Nephron progenitor cell (in vitro differentiated cells): ENCODE measurements around the gene OSBPL2.

Experiments
- DNase-seq: peaks from one replicate; pipeline ENCODE4 v3.0.0; 2021
- H3K27ac Mint-ChIP-seq: 2 replicates; pipeline ENCODE4 v1.8.0; 2021; ENCODE audit warnings: mild to moderate bottlenecking, moderate library complexity, mixed read lengths
- H3K27me3 Mint-ChIP-seq: 2 replicates; pipeline ENCODE4 v1.8.0; 2021; ENCODE audit warnings: mild to moderate bottlenecking, low read depth, mixed read lengths; ENCODE audit not compliant: poor library complexity
- H3K36me3 Mint-ChIP-seq: 2 replicates; pipeline ENCODE4 v1.8.0; 2021; ENCODE audit warnings: low read depth, mixed read lengths
- H3K4me1 Mint-ChIP-seq: 2 replicates; pipeline ENCODE4 v1.8.0; 2021; ENCODE audit warnings: mixed read lengths
- H3K4me3 Mint-ChIP-seq: 2 replicates; pipeline ENCODE4 v1.8.0; 2021; ENCODE audit warnings: mild to moderate bottlenecking, moderate library complexity, mixed read lengths
- H3K9me3 Mint-ChIP-seq: 2 replicates; pipeline ENCODE4 v1.8.0; 2021; ENCODE audit warnings: mild to moderate bottlenecking, moderate library complexity, mixed read lengths
- TF ChIP-seq, protein P1 (sequence below): fragments of 200-600 bp; sonication (generic); IDR thresholded peaks from 2 replicates; pipeline ENCODE4 v1.5.0; 2021; ENCODE audit warnings: antibody characterized with exemption

OSBPL2 gene

GRCh38 chr20:62313460-62314338 lies 75.4 kb downstream of the OSBPL2 start:
- H3K27me3 Mint-ChIP-seq = no peaks in the 10 kb centered on the region
- H3K4me3 Mint-ChIP-seq = no peak overlapping the region
- DNase-seq = no peak
- peaks cover 6% of the 10 kb centered on the region for H3K36me3 Mint-ChIP-seq
- H3K4me1 Mint-ChIP-seq = no peaks in the 10 kb centered on the region
- TF ChIP-seq, protein P1, sequence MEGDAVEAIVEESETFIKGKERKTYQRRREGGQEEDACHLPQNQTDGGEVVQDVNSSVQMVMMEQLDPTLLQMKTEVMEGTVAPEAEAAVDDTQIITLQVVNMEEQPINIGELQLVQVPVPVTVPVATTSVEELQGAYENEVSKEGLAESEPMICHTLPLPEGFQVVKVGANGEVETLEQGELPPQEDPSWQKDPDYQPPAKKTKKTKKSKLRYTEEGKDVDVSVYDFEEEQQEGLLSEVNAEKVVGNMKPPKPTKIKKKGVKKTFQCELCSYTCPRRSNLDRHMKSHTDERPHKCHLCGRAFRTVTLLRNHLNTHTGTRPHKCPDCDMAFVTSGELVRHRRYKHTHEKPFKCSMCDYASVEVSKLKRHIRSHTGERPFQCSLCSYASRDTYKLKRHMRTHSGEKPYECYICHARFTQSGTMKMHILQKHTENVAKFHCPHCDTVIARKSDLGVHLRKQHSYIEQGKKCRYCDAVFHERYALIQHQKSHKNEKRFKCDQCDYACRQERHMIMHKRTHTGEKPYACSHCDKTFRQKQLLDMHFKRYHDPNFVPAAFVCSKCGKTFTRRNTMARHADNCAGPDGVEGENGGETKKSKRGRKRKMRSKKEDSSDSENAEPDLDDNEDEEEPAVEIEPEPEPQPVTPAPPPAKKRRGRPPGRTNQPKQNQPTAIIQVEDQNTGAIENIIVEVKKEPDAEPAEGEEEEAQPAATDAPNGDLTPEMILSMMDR = no peak
- no peaks in the 10 kb centered on the region for H3K9me3 Mint-ChIP-seq
- H3K27ac Mint-ChIP-seq = no peak overlapping the region

GRCh38 chr20:62314339-62314638 lies 76.0 kb downstream of the OSBPL2 start:
- no peak overlapping the region for H3K4me3 Mint-ChIP-seq
- TF ChIP-seq, protein P1 = no peak
- DNase-seq = no peak
- H3K36me3 Mint-ChIP-seq = peaks cover 9% of the 10 kb centered on the region
- peaks cover 3% of the 10 kb centered on the region for H3K9me3 Mint-ChIP-seq
- H3K27ac Mint-ChIP-seq = no peak overlapping the region
- H3K4me1 Mint-ChIP-seq = no peaks in the 10 kb centered on the region
- H3K27me3 Mint-ChIP-seq = no peaks in the 10 kb centered on the region

DNA sequence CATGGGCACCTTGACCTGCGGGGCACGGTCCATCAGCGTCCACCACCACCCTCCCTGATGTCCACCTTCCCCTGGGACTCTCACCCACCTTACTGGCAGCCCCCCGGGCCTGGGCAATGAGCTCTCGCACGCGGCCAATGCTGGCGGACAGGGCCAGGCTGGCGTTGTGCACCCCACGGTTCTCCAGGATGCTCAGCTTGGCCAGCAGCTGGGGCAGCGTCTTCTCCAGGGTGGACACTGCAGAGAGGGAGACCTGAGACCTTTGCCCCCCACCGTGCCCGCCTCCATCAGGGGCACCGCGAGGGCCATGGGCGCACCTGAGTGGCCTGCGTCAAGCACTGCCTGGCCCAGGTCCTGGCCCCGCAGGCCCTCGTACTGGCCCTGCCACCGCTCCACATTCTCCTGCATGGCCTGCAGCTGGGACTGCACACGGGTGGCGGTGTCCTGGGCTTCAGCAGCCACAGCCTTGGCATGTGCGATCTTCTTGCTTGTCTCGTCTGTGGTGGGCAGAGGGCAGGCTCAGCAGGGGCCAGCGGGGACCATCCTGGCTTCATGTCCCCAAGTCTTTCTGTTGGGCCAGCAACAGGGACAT lies 76.5 kb downstream of the OSBPL2 start:
- TF ChIP-seq, protein P1 = no peak
- Mint-ChIP-seq H3K4me3 (no peak overlapping the region), H3K27me3 (no peaks in the 10 kb centered on the region), H3K4me1 (no peaks in the 10 kb centered on the region), H3K9me3 (peaks cover 4% of the 10 kb centered on the region), H3K36me3 (peaks cover 15% of the 10 kb centered on the region), H3K27ac (no peak overlapping the region)
- DNase-seq = no peak

DNA sequence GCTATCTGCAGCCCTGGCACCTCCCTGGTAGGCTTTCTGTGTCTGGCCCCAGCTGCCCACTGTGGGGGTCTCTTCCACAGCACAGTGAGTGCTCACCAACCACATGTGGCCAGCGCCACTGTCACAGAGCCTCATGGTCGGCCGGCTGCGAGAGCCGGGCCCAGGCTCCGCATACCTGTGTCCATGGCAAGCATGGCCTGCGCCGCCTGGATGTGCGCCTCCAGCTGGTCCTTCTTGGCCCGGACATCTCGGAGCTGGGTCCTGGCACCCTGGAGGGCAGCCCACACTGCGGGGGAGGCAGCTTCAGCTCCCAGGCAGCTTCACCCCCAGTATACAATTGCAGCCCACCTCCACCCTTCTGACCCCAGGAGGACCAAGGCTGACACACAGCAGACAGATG lies 77.5 kb downstream of the OSBPL2 start:
- DNase-seq = no peak
- Mint-ChIP-seq H3K4me3 (no peak overlapping the region), H3K27me3 (no peaks in the 10 kb centered on the region), H3K36me3 (peaks cover 20% of the 10 kb centered on the region), H3K9me3 (peaks cover 4% of the 10 kb centered on the region), H3K4me1 (no peaks in the 10 kb centered on the region), H3K27ac (no peak overlapping the region)
- TF ChIP-seq, protein P1 = no peak

DNA sequence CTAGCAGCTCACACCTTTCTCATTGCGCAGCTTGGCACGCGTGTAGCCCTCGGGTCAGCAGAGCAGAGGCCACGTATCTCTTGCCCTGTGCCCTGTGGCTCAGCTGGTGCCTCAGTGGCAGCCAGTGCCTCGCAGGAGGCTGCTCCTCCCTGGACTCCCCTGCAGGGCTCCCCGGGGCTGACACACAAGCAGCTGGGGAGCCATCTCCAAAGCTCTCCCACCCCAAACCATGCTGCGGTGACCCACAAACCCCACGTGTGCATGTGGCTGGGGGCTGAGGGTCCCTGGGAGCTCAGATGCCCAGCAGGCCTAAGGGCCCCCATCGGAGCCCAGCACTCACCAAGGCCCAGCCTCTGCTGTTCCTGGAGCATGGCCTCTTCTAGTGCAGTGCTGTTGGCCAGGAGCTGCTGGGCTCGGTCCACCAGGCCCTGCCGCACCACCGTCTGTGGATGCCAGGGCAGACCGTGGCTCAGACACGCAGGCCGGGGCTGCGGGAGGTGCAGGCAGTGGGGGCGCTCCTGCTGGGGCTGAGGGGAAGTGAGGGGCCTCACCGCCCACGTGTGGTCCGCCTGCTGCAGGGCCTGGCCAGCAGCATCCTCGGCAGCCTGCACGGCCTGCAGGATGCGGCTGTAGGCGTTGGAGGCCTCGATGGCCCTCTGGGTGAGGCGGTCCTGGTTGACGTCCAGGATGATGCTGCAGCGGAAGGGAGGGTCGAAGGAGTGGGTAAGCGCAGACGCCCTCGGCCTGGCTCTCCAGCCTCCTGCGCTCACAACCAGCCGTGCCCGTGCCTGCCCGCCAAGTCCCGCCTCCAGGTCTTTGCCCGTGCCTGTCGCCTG lies 78.2 kb downstream of the OSBPL2 start:
- Mint-ChIP-seq H3K36me3 (peaks cover 22% of the 10 kb centered on the region), H3K27ac (no peak overlapping the region), H3K4me1 (no peaks in the 10 kb centered on the region), H3K9me3 (peaks cover 4% of the 10 kb centered on the region), H3K27me3 (no peaks in the 10 kb centered on the region), H3K4me3 (no peak overlapping the region)
- TF ChIP-seq, protein P1 = no peak
- no peak for DNase-seq
